A673 (cell line): Measurements from ENCODE around the gene SOAT1. TPM values are rescaled to one million over a fixed set of nuclear protein-coding genes. Genes with fewer than 3 reads are reported as not detected.
"Not testable (repeated sequence)": the region's sequence is repeated elsewhere in the genome, so short reads cannot be mapped to it uniquely, and the experiment has no call there.

Source experiments
- Bru-seq: library from RNA; stranded (reverse); fragments of 400-500 nt; gene quantifications from one replicate; lab custom pipeline; 2021; lab: Mats Ljungman, UMichigan
- BruChase-seq, 2 experiments: library from RNA; stranded (reverse); fragments of 400-500 nt; gene quantifications; one replicate each; lab custom pipeline; 2021; lab: Mats Ljungman, UMichigan
- BruUV-seq: library from RNA; stranded (reverse); fragments of 400-500 nt; replicated peaks from 2 replicates; lab custom pipeline; 2021; lab: Mats Ljungman, UMichigan
- CTCF ChIA-PET: fragments of 300-600 bp; sonication (Branson Sonifier 250); formaldehyde crosslinking; loops from one replicate; lab custom pipeline; 2022; ENCODE audit warnings: antibody characterized with exemption; lab: Charles Lee
- POLR2A ChIA-PET: fragments of 300-600 bp; sonication (Branson Sonifier 250); formaldehyde crosslinking; loops from one replicate; lab custom pipeline; 2022; ENCODE audit warnings: antibody characterized with exemption; ENCODE audit not compliant: low non-redundant PET; lab: Charles Lee
- DNase-seq: peaks from one replicate; pipeline ENCODE4 v3.0.0-alpha.2; 2015; ENCODE audit warnings: low spot score
- H3K27ac ChIP-seq: fragments of 200-600 bp; sonication (generic); 2 replicates; pipeline ENCODE4 v1.5.1; 2016; ENCODE audit warnings: mixed run types, low read depth, mild to moderate bottlenecking, mixed read lengths, antibody characterized with exemption, low read length; ENCODE audit not compliant: poor library complexity, severe bottlenecking
- H3K27me3 ChIP-seq: fragments of 200-600 bp; sonication (generic); replicated peaks from 2 replicates; pipeline ENCODE4 v1.6.1; 2017; ENCODE audit warnings: mixed run types, low read depth, mild to moderate bottlenecking, mixed read lengths, antibody characterized with exemption, low read length; ENCODE audit not compliant: insufficient read depth, poor library complexity
- H3K36me3 ChIP-seq: fragments of 200-600 bp; sonication (generic); 2 replicates; pipeline ENCODE4 v1.6.1; 2016; ENCODE audit warnings: mixed run types, mild to moderate bottlenecking, mixed read lengths, antibody characterized with exemption, low read length; ENCODE audit not compliant: insufficient read depth, poor library complexity, severe bottlenecking
- H3K4me1 ChIP-seq: fragments of 200-600 bp; sonication (generic); 2 replicates; pipeline ENCODE4 v1.6.1; 2017; ENCODE audit warnings: mixed run types, mild to moderate bottlenecking, mixed read lengths, antibody characterized with exemption, low read length; ENCODE audit not compliant: insufficient read depth, poor library complexity, severe bottlenecking
- H3K4me3 ChIP-seq: fragments of 200-600 bp; sonication (generic); 2 replicates; pipeline ENCODE4 v1.5.1; 2016; ENCODE audit warnings: low read depth, mixed run types, mild to moderate bottlenecking, mixed read lengths, low read length; ENCODE audit not compliant: poor library complexity, severe bottlenecking
- H3K9me3 ChIP-seq: fragments of 200-600 bp; sonication (generic); 2 replicates; pipeline ENCODE4 v1.6.1; 2016; ENCODE audit warnings: mixed run types, low read depth, mild to moderate bottlenecking, mixed read lengths, antibody characterized with exemption, low read length; ENCODE audit not compliant: poor library complexity, severe bottlenecking
- CTCF ChIP-seq: fragments of 300-800, 200-600 bp; sonication (generic); conservative IDR thresholded peaks from 2 replicates; pipeline ENCODE4 v1.5.1; 2017; ENCODE audit warnings: low read depth, mild to moderate bottlenecking, antibody characterized with exemption, low read length, moderate library complexity, mixed read lengths
- EZH2 ChIP-seq: fragments of 200-600 bp; sonication (generic); IDR thresholded peaks from 2 replicates; pipeline ENCODE4 v1.6.1; 2017; ENCODE audit warnings: borderline replicate concordance, low read depth, mild to moderate bottlenecking, mixed read lengths, antibody characterized with exemption, low read length; ENCODE audit not compliant: poor library complexity, severe bottlenecking
- intact Hi-C: fragments of 100-400 bp; cut with micrococcal nuclease; formaldehyde crosslinking; loops from one replicate; pipeline ENCODE4 v1.10.0; 2022; ENCODE audit not compliant: unreplicated experiment
- long read RNA-seq: library from polyadenylated mRNA; stranded (forward); transcript quantifications from one replicate; pipeline ENCODE4 v2.0.0, GENCODE V29; 2022
- total RNA-seq: library from RNA; stranded (reverse); gene quantifications from 2 replicates; pipeline ENCODE4 v1.2.3, GENCODE V29; 2021

The SOAT1 gene
- total RNA-seq (49.9 and 53.0 TPM in 2 replicates), Bru-seq, nascent RNA (percentile 78 among the genes with signal in this experiment), BruChase-seq, experiment 1, labeled RNA remaining after a 2-hour chase (percentile 78 among the genes with signal in this experiment), BruChase-seq, experiment 2, labeled RNA remaining after a 6-hour chase (percentile 87 among the genes with signal in this experiment)
- long read RNA-seq, full-length matches to known transcripts, result 108 of 122 reads
- long read RNA-seq, partial matches to known transcripts, result 10 of 122 reads
- long read RNA-seq, other reads (novel, unspliced or antisense), result 4 of 122 reads

DNA sequence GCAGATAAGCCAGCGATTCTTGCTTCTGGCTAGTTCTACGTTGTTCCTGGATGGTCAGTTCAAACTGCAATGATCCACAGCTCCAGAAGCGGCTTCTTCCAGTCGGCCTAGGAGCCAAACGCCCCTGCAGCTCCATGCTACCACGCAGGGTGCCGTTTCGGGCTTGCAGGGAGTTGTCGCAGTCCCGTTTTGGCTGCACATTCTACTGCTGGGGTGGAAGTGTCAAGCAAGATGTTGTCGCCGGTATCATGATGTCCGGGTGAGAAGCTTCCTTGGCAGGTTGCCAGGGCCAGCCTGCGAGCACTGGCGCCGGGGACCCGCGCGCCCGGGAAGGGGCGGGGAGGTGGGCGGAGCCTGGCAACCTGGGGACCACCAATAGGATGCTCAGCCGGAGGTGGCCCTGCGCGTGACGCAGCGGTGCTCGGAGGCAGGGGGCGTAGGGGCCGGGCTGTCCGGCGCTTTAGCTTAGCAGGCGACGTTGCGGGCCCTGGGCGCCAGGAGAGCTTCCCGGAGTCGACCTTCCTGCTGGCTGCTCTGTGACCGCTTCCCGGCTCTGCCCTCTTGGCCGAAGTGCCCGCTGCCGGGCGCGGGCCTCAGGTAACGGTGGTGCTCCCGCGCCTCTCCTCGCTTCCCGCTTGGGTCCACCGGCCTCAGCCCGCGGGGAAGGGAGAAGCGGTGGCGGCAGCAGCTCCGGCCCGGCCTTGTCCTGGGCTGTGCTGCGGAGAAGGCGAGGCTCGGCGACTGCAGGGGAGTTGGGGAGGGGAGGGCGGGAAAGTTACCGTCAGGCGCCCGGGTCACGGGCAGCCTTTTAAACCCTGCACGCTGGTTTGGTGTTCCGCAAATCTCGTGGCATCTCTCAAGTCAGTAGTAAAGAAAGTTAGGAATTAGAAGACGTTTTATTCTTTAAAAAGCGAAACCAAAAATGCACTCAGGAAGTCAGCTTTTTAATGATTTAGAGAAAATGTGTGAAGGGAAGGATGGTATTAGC lies at the start of gene SOAT1:
TSS of gene SOAT1 (plus strand) at position 458 of the 988 bp plus-strand sequence. CDS start 8,888 bp downstream, outside the sequence.
- DNase-seq, result peak; percentile 95
- H3K4me1 ChIP-seq, result peaks cover 9% of the 10 kb centered on the region
- intact Hi-C loops, result loop anchor here (2.0 kb wide), 2 partner anchors 173 to 215 kb away; no protein-coding TSS in a partner anchor
- H3K27me3 ChIP-seq, result no peaks in the 10 kb centered on the region
- ChIA-PET POLR2A (interaction anchor here (0.5 to 0.8 kb wide), 3 partner anchors 83 to 1139 kb away, joined by 3 to 6 read pairs (median 3); no protein-coding TSS in a partner anchor), CTCF (interaction anchor here (0.9 kb wide), 1 partner anchor 172 kb away, joined by 4 read pairs; no protein-coding TSS in a partner anchor)
- TF ChIP-seq EZH2 (no peak), CTCF (no peak)
- peak within 1 kb of the TSS; percentile 66 for H3K4me3 ChIP-seq
- H3K36me3 ChIP-seq, result no peaks in the 10 kb centered on the region
- H3K9me3 ChIP-seq, result no peaks in the 10 kb centered on the region
- no TSS peak for BruUV-seq
- peak within 1 kb of the TSS; percentile 83 for H3K27ac ChIP-seq

DNA sequence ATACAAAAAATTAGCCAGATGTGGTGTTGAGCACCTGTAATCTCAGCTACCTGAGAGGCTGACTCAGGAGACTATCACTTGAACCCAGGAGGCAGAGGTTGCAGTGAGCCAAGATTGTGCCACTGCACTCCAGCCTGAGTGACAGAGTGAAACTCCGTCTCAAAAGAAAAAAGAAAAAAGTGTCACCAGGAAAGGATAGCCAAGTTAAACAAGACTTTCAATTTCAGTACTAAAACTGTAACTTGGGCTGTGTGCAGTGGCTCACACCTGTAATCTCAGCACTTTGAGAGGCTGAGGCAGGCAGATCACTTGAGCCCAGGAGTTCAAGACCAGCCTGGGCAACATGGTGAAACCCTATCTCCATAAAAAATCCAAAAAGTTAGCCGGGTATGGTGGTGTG lies 48.2 kb upstream of the SOAT1 start:
- intact Hi-C loops, H3K4me3 ChIP-seq, H3K4me1 ChIP-seq, CTCF ChIA-PET, DNase-seq, H3K27me3 ChIP-seq, H3K9me3 ChIP-seq, H3K27ac ChIP-seq, H3K36me3 ChIP-seq, BruUV-seq: not testable (repeated sequence)
- POLR2A ChIA-PET, result interaction anchor here (0.7 kb wide), 1 partner anchor 140 kb away, joined by 5 read pairs; no protein-coding TSS in a partner anchor

DNA sequence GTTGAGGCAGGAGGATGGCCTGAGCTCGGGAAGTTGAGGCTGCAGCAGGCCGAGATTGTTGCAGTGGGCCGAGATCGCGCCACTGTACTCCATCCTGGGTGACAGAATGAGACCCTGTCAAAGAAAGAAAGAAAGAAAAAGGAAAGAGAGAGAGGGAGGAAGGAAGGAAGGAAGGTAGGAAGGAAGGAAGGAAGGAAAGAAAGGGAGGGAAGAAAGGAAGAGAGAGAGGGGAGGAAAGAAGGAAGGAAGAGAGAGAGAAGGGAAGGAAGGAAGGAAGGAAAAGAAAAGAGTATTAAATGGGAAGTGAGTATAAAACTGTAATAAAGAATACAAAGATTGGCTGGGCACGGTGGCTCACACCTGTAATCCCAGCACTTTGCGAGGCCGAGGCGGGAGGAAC lies 45.7 kb upstream of the SOAT1 start:
- intact Hi-C loops, result no loop called here
- Histone ChIP-seq H3K36me3 (no peaks in the 10 kb centered on the region), H3K4me3 (no peak overlapping the region), H3K27me3 (no peaks in the 10 kb centered on the region), H3K27ac (no peak overlapping the region), H3K4me1 (no peaks in the 10 kb centered on the region), H3K9me3 (no peaks in the 10 kb centered on the region)
- no TSS peak for BruUV-seq
- ChIA-PET CTCF (no interaction called here), POLR2A (no interaction called here)
- DNase-seq, result no peak
- TF ChIP-seq EZH2 (no peak), CTCF (no peak)
